ENCODE results near the gene FAIM2.
"Not testable (repeated sequence)": the region's sequence is repeated elsewhere in the genome, so short reads cannot be mapped to it uniquely, and the experiment has no call there.

Gene FAIM2

GRCh38 chr12:49877066-49877465, 26.6 kb downstream of the FAIM2 start:
- no peak for DNase-seq

GRCh38 chr12:49876070-49876469, 27.6 kb downstream of the FAIM2 start:
- no peak for DNase-seq

- no peak for DNase-seq
These were observed 28.5 kb downstream of the FAIM2 start for GRCh38 chr12:49875115-49875720.

DNA sequence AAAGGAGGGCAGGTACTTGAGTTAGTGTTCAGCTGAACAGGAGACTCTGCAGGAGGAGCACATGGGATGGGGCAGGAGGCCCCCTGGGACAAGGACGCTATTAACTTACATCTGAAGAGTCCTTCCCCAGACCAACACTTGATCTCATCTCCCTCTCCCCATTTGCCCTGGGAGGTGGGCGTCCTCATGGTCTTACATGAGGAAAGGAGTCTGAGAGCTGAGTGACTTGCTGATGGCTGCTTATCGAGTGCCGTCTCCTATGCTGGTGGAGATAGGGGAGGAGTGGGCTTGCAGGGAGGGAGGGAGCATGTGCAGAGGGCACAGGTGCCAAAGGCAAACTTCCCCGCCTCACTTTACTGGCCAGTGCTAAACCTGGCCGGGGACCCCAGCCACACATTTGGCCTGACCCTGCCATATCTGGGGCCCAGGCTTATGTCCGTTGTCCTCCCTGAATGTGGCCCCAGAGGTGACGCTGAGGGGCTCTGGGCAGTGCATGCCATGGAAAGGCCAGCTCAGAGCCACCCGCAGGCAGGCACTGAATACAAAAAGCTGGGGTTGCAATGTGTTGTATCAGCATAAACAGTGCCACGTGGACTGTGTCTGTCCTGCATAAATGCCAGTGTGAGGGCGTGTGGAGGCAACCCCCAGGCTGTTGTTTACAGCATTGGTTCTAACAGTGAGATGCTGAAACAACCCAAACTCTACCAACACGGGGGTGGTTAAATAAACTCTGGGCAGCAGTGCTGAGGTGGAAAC, 29.4 kb downstream of the FAIM2 start:
- no peak for DNase-seq

DNA sequence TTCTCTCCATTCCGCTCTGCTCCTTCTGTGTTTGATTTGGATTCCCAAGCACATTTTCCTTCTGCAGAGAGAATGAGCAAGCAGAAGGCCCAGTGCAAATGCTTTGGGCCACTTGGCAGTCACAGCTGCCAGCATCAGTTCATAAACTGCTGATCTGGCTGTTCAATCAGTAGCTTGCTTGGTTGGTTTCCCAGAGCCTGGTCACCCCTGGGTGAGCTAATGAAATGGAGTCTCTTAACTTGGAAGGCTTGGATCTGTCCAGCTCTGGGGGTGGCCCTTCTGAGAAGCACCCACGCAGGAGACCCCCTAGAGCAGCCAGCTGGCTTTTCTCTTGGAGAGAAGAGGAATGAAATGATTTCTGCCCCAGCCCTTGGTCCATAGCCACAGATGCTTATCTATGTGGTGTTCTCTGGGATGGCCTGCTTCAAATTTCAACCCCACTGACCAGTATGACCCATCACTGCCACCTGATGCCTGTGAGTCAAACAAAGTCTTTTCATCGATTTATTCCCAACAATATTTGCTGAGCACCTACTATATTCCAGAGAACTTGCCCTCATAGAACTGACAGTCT, 30.3 kb downstream of the FAIM2 start:
- DNase-seq, result no peak

DNA sequence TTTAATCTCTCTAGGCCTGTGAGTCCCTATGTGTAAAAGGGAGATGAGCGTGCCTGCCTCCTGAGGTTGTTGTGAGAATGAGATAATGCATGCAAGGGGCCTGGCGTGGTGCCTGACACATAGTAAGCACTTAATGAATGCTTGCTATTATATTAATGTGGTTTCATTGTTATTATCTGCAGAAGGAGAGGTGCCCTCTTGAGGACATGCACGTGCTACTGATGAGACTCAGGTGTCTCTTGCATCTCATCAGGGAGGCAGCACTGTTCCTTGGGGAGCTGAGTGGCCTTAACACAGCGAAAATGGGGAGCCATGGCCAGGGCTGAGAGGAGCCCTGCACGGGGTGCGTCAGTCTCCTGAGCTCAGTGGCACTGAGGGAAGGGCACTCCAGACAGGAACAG, 30.9 kb downstream of the FAIM2 start:
- DNase-seq, result no peak

DNA sequence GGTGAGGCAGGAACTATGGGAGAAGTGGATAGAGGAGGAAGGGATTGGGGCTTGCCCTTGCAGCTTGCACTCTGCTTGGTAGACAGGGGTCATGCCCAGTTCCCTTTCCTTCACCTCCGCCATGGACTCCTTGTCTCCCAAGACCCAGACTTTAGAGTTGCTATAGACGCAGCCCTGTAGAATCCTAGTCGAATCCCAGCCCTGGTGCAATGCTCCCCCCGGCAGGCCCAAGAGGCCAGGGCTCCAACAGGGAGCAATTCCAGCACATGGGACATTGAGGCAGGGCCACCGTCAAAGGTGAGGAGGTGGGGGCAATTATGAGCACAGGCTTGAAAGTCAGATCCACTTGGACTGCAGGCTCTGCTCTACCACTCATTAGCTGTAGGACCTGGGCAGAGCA, 31.3 kb downstream of the FAIM2 start:
- no peak for DNase-seq

DNA sequence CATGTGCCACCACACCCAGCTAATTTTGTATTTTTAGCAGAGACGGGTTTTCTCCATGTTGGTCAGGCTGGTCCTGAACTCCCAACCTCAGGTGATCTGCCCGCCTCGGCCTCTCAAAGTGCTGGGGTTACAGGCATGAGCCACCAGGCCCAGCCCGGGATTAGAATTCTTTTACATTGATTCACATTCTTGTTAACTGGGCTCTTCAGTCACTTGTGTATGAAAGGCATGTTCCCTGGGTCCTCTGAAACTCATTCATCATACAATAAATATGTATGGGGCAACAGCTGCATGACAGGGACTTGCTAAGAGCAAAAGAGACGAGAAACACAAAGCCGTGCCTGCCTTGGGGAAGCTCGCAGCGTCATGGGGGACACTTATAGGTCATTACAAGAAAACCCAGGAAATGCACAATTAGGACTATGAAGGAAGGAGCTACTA, 31.9 kb downstream of the FAIM2 start:
- DNase-seq, result not testable (repeated sequence)

DNA sequence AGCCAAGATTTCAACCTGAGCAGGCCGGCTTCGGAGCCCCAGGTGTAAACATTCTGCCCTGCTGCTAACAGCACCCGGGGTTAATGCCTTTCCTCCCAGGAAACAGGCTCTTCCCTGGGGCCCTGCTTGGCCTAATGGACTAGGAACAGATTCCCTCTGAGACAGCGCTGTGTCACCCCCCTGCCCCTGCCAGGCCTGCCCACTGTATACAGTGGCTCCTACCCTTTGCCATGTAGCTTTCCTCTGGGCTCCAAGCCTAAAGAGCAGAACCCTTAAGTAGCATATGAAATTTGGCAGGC, 32.5 kb downstream of the FAIM2 start:
- DNase-seq, result no peak

GRCh38 chr12:49870501-49871262, 33.0 kb downstream of the FAIM2 start:
- DNase-seq, result no peak

DNA sequence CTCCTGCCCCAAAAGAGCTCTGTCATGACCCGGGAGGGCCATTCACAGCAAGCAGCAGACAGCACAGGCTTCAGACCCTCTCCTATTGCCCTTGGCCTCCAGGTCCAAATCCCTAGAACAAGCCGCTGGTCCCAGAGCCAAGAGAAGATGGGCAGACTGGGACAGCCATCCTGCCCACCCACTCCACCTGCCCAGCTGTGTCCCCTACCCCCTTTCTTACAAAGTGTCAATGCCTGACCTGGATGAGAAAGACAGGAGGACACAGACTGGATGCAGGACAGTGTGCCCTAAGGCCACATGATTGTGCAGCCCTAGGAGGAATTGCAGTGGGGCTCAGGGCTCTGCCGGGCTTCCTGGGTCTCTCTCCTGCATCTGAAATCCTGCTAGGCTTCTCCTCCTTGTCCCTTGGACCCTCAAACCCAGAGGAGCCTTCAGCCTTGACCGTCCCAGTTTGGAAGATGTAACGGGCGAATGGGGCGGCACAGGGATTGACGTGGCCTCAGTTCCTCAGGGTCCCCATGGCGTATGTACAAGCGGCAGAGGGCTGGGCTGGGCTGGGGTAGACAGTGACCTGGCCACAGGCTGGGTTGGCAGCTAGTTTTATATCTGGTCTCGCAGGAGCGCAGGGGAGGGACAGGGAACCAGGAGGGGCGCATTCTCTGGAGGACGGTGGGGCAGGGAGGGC, 33.7 kb downstream of the FAIM2 start:
- DNase-seq, result no peak

GRCh38 chr12:49868952-49869815, 34.5 kb downstream of the FAIM2 start:
- DNase-seq, result peak in 2 of 3 donors; percentile 30 to 57

- no peak for DNase-seq
These were observed 35.3 kb downstream of the FAIM2 start for GRCh38 chr12:49868449-49868848.

DNA sequence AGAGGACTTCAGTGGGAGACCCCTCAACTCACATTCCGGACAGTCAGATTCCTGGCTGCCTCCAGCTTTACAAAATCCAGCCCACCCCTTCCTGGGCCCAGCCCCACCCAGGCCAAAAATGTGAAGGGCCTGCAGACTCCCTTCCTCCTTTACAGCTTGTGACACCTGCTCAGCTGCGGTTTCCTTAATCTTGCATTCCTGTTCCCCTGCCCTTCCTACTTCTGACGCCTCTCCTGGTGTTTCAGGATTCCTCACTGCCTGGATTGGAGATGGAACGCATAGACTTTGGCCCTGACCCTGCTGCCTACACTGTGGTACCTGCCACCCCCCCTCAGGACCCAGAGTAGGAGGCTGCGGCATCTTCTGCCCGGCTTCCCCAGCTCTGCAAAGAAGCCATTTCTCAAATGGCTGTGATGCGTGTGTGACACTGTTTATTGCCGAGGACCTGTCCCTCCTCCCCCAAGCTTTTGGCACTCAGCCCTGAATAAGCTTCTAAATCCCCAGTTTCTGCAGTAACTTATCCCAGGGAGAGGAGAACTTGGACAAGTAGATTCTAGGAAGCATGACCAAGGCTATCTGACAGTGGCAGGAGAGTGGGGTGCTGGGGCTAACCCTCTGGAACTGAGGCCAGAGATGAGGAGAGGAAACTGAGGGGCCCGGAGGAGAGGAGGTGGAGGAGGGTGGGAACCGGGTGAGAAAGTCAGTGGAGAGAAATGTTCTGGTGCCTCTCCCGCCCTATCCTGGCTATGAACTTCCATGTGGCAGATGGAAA, 35.9 kb downstream of the FAIM2 start:
- DNase-seq, result no peak

GRCh38 chr12:49866859-49867569, 36.7 kb downstream of the FAIM2 start:
- peak; percentile 69 to 80 (median 78) for DNase-seq

- no peak for DNase-seq
These were observed 37.9 kb downstream of the FAIM2 start for GRCh38 chr12:49865782-49866135.

- no peak for DNase-seq
These were observed 38.5 kb downstream of the FAIM2 start for GRCh38 chr12:49865109-49865781.

- DNase-seq, result no peak
These were observed 39.0 kb downstream of the FAIM2 start for GRCh38 chr12:49864798-49865090.

DNA sequence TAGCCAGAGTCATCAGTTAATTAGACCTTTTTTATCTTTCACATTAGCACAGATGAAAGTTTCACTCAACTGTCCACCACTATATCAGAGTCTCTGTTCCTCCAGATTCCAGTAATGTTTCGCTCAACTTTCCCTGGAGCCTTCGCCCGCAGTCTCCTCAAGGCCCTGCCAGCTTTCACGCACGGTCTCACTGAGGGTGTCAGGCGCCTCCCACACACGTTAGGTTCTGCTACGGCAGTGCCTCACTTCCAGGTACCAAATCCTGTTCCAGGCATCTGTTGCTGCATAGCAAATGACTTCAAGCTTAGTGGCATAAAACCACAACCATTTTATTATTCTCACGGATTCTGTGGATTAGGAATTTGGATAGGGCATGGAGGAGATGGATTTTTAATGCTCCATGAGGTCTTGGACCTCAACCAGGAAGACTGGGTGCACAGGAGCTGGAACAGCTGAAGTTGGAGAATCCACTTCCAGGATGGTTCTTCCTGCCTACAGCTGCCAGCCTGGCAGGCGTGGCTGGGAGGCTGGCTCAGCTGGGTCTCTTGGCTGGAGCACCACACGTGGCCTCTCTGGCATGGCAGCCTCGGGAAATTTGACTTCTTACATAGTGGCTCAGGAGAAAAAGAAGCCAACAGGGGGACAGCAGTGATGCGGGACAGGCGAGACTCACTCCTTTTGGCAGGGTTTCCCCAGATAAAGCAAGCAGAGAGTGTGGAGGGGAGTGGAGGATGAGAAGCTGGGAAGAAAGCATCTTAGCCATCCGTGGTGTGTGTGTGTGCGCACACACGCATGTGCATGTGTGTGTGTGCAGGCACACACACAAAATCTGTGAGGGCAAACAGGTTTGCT, 39.5 kb downstream of the FAIM2 start:
- DNase-seq, result no peak

Measured in suppressor macrophage treated with lipopolysaccharide for 1 hour (primary cell).